ENCODE measurements around the gene GET3.

DNA sequence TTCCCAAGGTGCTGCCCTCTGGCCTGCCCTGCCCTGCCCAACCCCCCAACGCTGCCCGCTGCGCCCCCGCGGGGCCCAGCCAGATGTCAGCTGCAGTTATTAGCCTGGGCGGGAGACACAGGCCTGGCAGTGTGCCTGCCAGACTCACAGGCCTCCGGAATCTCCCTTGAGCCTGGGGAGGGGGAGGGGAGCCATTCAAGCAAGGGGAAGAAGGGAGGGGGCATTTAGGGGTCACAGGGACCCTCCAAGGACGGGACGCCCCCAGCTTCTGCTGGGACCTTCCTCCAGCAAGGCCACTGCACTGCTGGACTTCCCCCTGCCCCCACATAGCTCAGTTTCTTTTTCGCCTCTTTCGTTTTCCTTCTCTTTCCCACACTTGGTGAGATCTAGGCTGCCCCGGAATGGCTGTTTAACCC, 51.4 kb downstream of the GET3 start:
- TF ChIP-seq POLR2AphosphoS5 (IDR thresholded peaks at IDR 0.05; ENCODE audit: low read depth, low read length), result no peak
- TF ChIP-seq POLR2A (IDR thresholded peaks at IDR 0.05; ENCODE audit: low read depth, low read length), result no peak

All from GM12892 (cell line).